GM12878 (cell line): ENCODE measurements around the gene DBNL. TPM values are rescaled to one million over a fixed set of nuclear protein-coding genes. Genes with fewer than 3 reads are reported as not detected.

Experiments
- ATAC-seq: fragments of 200-7000 bp; cut with Tn5 transposase; 3 replicates; pipeline ENCODE4 v1.9.1; 2020; ENCODE audit warnings: mild to moderate bottlenecking, moderate library complexity
- BruUV-seq: library from RNA; stranded (reverse); fragments of 400-500 nt; replicated peaks from 2 replicates; lab custom pipeline; 2021; lab: Mats Ljungman, UMichigan
- CTCF ChIA-PET: fragments of 300-600 bp; sonication (Branson Sonifier 250); formaldehyde crosslinking; extraction: SDS; loops from one replicate; lab custom pipeline; 2021; ENCODE audit warnings: inconsistent platforms; lab: Yijun Ruan, JAX
- POLR2A ChIA-PET: fragments of 350-600 bp; formaldehyde crosslinking; extraction: SDS; loops from one replicate; lab custom pipeline; 2021; ENCODE audit warnings: inconsistent platforms; lab: Charles Lee
- RAD21 ChIA-PET: fragments of 300-600 bp; sonication (Branson Sonifier 250); formaldehyde crosslinking; loops from one replicate; lab custom pipeline; 2023; ENCODE audit warnings: antibody characterized with exemption; ENCODE audit not compliant: unreplicated experiment; lab: Charles Lee
- SMC1A ChIA-PET: fragments of 300-600 bp; sonication (Branson Sonifier 250); formaldehyde crosslinking; loops from one replicate; lab custom pipeline; 2023; ENCODE audit not compliant: unreplicated experiment, uncharacterized antibody; lab: Charles Lee
- DNase-seq: peaks from one replicate; pipeline ENCODE4 v3.0.0-alpha.2; 2011; ENCODE audit warnings: low read depth, low spot score
- FAIRE-seq: peaks from 3 replicates; lab custom pipeline; 2011; peaks lifted over from hg19 to GRCh38; lab: Jason Lieb, UNC
- H2AFZ ChIP-seq: 2 replicates; pipeline ENCODE4 v1.6.0; 2011; ENCODE audit warnings: low read depth, low read length, control low read depth; ENCODE audit not compliant: control insufficient read depth
- H3K27ac ChIP-seq: 2 replicates; pipeline ENCODE4 v1.5.1; 2011; ENCODE audit warnings: control low read depth; ENCODE audit not compliant: control insufficient read depth, insufficient read depth
- H3K27me3 ChIP-seq, 2 experiments: replicated peaks in 1 of 2; 2 replicates each; pipeline versions ENCODE4 v1.6.0 to v1.6.1; 2011; ENCODE audit warnings: low read length in 1 of 2; ENCODE audit not compliant: control insufficient read depth in 2 of 2, insufficient read depth in 2 of 2
- H3K36me3 ChIP-seq, 2 experiments: 2 replicates each; pipeline ENCODE4 v1.5.1; 2011; ENCODE audit warnings: low read length in 1 of 2; ENCODE audit not compliant: control insufficient read depth in 2 of 2, insufficient read depth in 2 of 2
- H3K4me1 ChIP-seq: 2 replicates; pipeline ENCODE4 v1.6.1; 2011; ENCODE audit warnings: mild to moderate bottlenecking, low read length, moderate library complexity, mixed read lengths; ENCODE audit not compliant: control insufficient read depth, insufficient read depth
- H3K4me2 ChIP-seq: 2 replicates; pipeline ENCODE4 v1.6.0; 2011; ENCODE audit warnings: control low read depth; ENCODE audit not compliant: control insufficient read depth, insufficient read depth
- H3K4me3 ChIP-seq: fragments of 200-600 bp; sonication (generic); 2 replicates; pipeline ENCODE4 v1.5.1; 2016
- H3K79me2 ChIP-seq: 2 replicates; pipeline ENCODE4 v1.6.0; 2011; ENCODE audit warnings: low read length; ENCODE audit not compliant: control insufficient read depth, insufficient read depth
- H3K9ac ChIP-seq: 2 replicates; pipeline ENCODE4 v1.8.0; 2011; ENCODE audit warnings: low read length, control low read depth, mixed read lengths; ENCODE audit not compliant: control insufficient read depth, insufficient read depth
- H3K9me3 ChIP-seq: replicated peaks from 3 replicates; pipeline ENCODE4 v1.5.1; 2011; ENCODE audit warnings: mild to moderate bottlenecking, low read length; ENCODE audit not compliant: control insufficient read depth, insufficient read depth
- H4K20me1 ChIP-seq: 2 replicates; pipeline ENCODE4 v1.6.0; 2011; ENCODE audit not compliant: control insufficient read depth, insufficient read depth
- CBFB ChIP-seq: IDR thresholded peaks from 2 replicates; pipeline ENCODE4 v1.6.1; 2016; ENCODE audit warnings: antibody characterized with exemption, low read depth
- CHD4 ChIP-seq: fragments of 200-600 bp; sonication (generic); IDR thresholded peaks from 2 replicates; pipeline ENCODE4 v1.6.1; 2016; ENCODE audit warnings: mild to moderate bottlenecking
- KDM1A ChIP-seq: fragments of 200-600 bp; sonication (generic); IDR thresholded peaks from 2 replicates; pipeline ENCODE4 v1.6.1; 2016; ENCODE audit warnings: borderline replicate concordance
- MTA3 ChIP-seq: IDR thresholded peaks from 2 replicates; pipeline ENCODE4 v1.6.1; 2012; ENCODE audit warnings: low read length, inconsistent platforms, borderline replicate concordance
- PAX8 ChIP-seq: fragments of 450-650 bp; IDR thresholded peaks from 2 replicates; pipeline ENCODE4 v1.6.1; 2017; ENCODE audit warnings: mild to moderate bottlenecking, moderate library complexity
- PBX3 ChIP-seq: IDR thresholded peaks from 2 replicates; pipeline ENCODE4 v1.6.1; 2011; ENCODE audit warnings: mild to moderate bottlenecking, low read depth, low read length, moderate library complexity; ENCODE audit not compliant: insufficient replicate concordance
- WGBS: methylation state at CpG from one replicate; pipeline ENCODE4 v1.1.6; 2016; ENCODE audit warnings: low lambda C conversion rate; ENCODE audit not compliant: insufficient replicate concordance, insufficient coverage; ENCODE audit errors: missing lambda C conversion rate; 5-methylcytosine and 5-hydroxymethylcytosine counted together
- in situ Hi-C: fragments of 300-500 bp; cut with MboI; formaldehyde crosslinking; loops from 9 replicates; pipeline ENCODE4 v1.14.3; 2018; ENCODE audit warnings: mixed read lengths
- intact Hi-C: fragments of 100-400 bp; cut with micrococcal nuclease; formaldehyde crosslinking; loops from one replicate; pipeline ENCODE4 v1.14.2; 2022; ENCODE audit not compliant: unreplicated experiment
- polyA plus RNA-seq, 11 experiments: library from polyadenylated mRNA; depleted of rRNA in 4 of 11; unstranded in 6 of 11; stranded (reverse) in 5 of 11; fragments of >200 nt; fragmentation: Nextera tagmentation in 4 of 11; fragmentation: Illumina TruSeq in 1 of 11; extraction: Ambion mirVana in 4 of 11; extraction: Trizol in 1 of 11; gene quantifications; 1 replicate in 1 of 11; 2 replicates in 10 of 11; pipeline versions ENCODE4 v1.2.1 to v1.2.3, GENCODE V29; 2011 to 2016; ENCODE audit warnings: inconsistent platforms in 2 of 11, missing spikeins in 2 of 11, low read depth in 1 of 11
- total RNA-seq, 4 experiments: library from RNA; depleted of rRNA in 3 of 4; stranded (reverse); fragments of >200 nt in 3 of 4; fragmentation: Illumina TruSeq in 1 of 4; extraction: Trizol in 1 of 4; gene quantifications; 2 replicates each; pipeline versions ENCODE4 v1.2.1 to v1.2.3, GENCODE V29; 2013 to 2021

Gene DBNL
- total and polyA plus RNA-seq, 10 of the 15 experiments (the other 5 are each of a cell fraction or from before 2014, with no cell fraction given) = 4.1 to 179 (median 84.3) TPM

GRCh38 chr7:44099669-44100068 is 55.2 kb downstream of the DBNL start:
- no TSS peak for BruUV-seq
- Histone ChIP-seq H3K4me2 (no peak overlapping the region), H3K27ac (no peak overlapping the region), H3K36me3 (no peaks in the 10 kb centered on the region), H3K27me3 (peaks cover 1 to 3% of the 10 kb centered on the region in 2 experiments; a peak in 1 of 4 replicates), H3K9ac (no peak overlapping the region), H3K9me3 (no peaks in the 10 kb centered on the region), H2AFZ (no peak overlapping the region), H3K4me1 (peaks cover 14% of the 10 kb centered on the region), H3K4me3 (no peak overlapping the region)
- 14% methylated on average over 4 of the region's 4 CpGs for WGBS
- ChIA-PET SMC1A (interaction anchor here (1.2 kb wide), 1 partner anchor 18 kb away, joined by 3 read pairs; no protein-coding TSS in a partner anchor), RAD21 (no interaction called here), CTCF (interaction anchor here (1.3 kb wide), 1 partner anchor 23 kb away, joined by 4 read pairs; no protein-coding TSS in a partner anchor), POLR2A (no interaction called here)
- DNase-seq = no peak
- in situ Hi-C loops = no loop called here
- TF ChIP-seq PAX8 (no peak), MTA3 (no peak), KDM1A (no peak), PBX3 (no peak)
- TF ChIP-seq, all 136 proteins: peak for 0
- Histone ChIP-seq H3K79me2 (no peaks in the 10 kb centered on the region), H4K20me1 (no peaks in the 10 kb centered on the region)
- no peak for ATAC-seq
- FAIRE-seq = no peak
- intact Hi-C loops = no loop called here

- ATAC-seq = no peak
- SMC1A ChIA-PET = no interaction called here
- POLR2A ChIA-PET = no interaction called here
- H3K79me2 ChIP-seq = no peaks in the 10 kb centered on the region
- H3K36me3 ChIP-seq = no peaks in the 10 kb centered on the region
- H3K4me3 ChIP-seq = no peak overlapping the region
- in situ Hi-C loops (no loop called here), intact Hi-C loops (no loop called here)
- BruUV-seq = no TSS peak
- RAD21 ChIA-PET = no interaction called here
- H3K27me3 ChIP-seq = peaks cover 9 to 12% of the 10 kb centered on the region in 2 experiments
- no peak for TF ChIP-seq CHD4
- no peak for TF ChIP-seq CBFB
- peaks cover 14% of the 10 kb centered on the region for H3K4me1 ChIP-seq
- H3K9me3 ChIP-seq = no peaks in the 10 kb centered on the region
- no peak overlapping the region for H3K9ac ChIP-seq
- no peak for DNase-seq
- WGBS = 35% methylated on average over 10 of the region's 10 CpGs
- H2AFZ ChIP-seq = peak overlapping the region; percentile 41
- no peak overlapping the region for H3K27ac ChIP-seq
- H3K4me2 ChIP-seq = no peak overlapping the region
- CTCF ChIA-PET = no interaction called here
- no peaks in the 10 kb centered on the region for H4K20me1 ChIP-seq
- no peak for FAIRE-seq
Observed at GRCh38 chr7:44100458-44101302, 56.2 kb downstream of the DBNL start.
